ENCODE results near the gene WBP11. TPM values are rescaled to one million over a fixed set of nuclear protein-coding genes. Genes with fewer than 3 reads are reported as not detected.

The WBP11 gene
- total RNA-seq, 1 donor from 2014 or later, result 72.1 TPM

GRCh38 chr12:14770496-14771461, 32.5 kb downstream of the WBP11 start:
- H3K27me3 ChIP-seq (ENCODE audit: insufficient read depth, low read length), result no peaks in the 10 kb centered on the region
- peaks cover 27% of the 10 kb centered on the region for H3K79me2 ChIP-seq (ENCODE audit: insufficient read depth, low read length)
- H3K4me3 Mint-ChIP-seq (ENCODE audit: unreplicated experiment), result peak overlapping the region; percentile 96
- peaks cover 13% of the 10 kb centered on the region for H4K20me1 ChIP-seq (ENCODE audit: insufficient read depth, low read length)
- H3K4me1 ChIP-seq (ENCODE audit: insufficient read depth, low read length), result peaks cover 15% of the 10 kb centered on the region
- peak overlapping the region; percentile 77 for H2AFZ ChIP-seq (ENCODE audit: low read depth, low read length)
- H3K27me3 Mint-ChIP-seq (ENCODE audit: low read depth, unreplicated experiment), result no peaks in the 10 kb centered on the region
- H3K9me3 Mint-ChIP-seq (ENCODE audit: unreplicated experiment), result peaks cover 2% of the 10 kb centered on the region
- peak overlapping the region; percentile 81 for H3K4me3 ChIP-seq (ENCODE audit: insufficient read depth, low read depth, low read length)
- H3K9me3 ChIP-seq (ENCODE audit: insufficient read depth, low read depth, low read length), result no peaks in the 10 kb centered on the region
- H3K4me2 ChIP-seq (ENCODE audit: low read length), result peak overlapping the region; percentile 88
- DNase-seq (ENCODE audit: low read depth) (peak; percentile 82), FAIRE-seq (no peak)
- peaks cover 14% of the 10 kb centered on the region for H3K36me3 Mint-ChIP-seq (ENCODE audit: low read depth, unreplicated experiment)
- peak overlapping the region; percentile 96 for H3K27ac Mint-ChIP-seq (ENCODE audit: unreplicated experiment)
- no peak for TF ChIP-seq EZH2 (IDR thresholded peaks at IDR 0.05; ENCODE audit: insufficient read depth, low read length)
- no peak for TF ChIP-seq CTCF (IDR thresholded peaks at IDR 0.05; ENCODE audit: insufficient read depth, low read depth, low read length)
- H3K9ac ChIP-seq (ENCODE audit: low read length), result peak overlapping the region; percentile 86
- H3K4me1 Mint-ChIP-seq (ENCODE audit: low read depth, unreplicated experiment), result peaks cover 12% of the 10 kb centered on the region
- peak overlapping the region; percentile 84 for H3K27ac ChIP-seq (ENCODE audit: low read depth, low read length)
- peaks cover 3% of the 10 kb centered on the region for H3K36me3 ChIP-seq (ENCODE audit: insufficient read depth, low read length)

- H2AFZ ChIP-seq (ENCODE audit: low read depth, low read length), result peak overlapping the region; percentile 77
- peak overlapping the region; percentile 88 for H3K4me2 ChIP-seq (ENCODE audit: low read length)
- DNase-seq (ENCODE audit: low read depth), result peak; percentile 60
- peaks cover 13% of the 10 kb centered on the region for H4K20me1 ChIP-seq (ENCODE audit: insufficient read depth, low read length)
- Mint-ChIP-seq H3K27me3 (ENCODE audit: low read depth, unreplicated experiment) (no peaks in the 10 kb centered on the region), H3K27ac (ENCODE audit: unreplicated experiment) (peak overlapping the region; percentile 96), H3K36me3 (ENCODE audit: low read depth, unreplicated experiment) (peaks cover 18% of the 10 kb centered on the region), H3K4me3 (ENCODE audit: unreplicated experiment) (peak overlapping the region; percentile 96), H3K4me1 (ENCODE audit: low read depth, unreplicated experiment) (peaks cover 9% of the 10 kb centered on the region), H3K9me3 (ENCODE audit: unreplicated experiment) (peaks cover 3% of the 10 kb centered on the region)
- TF ChIP-seq CTCF (IDR thresholded peaks at IDR 0.05; ENCODE audit: insufficient read depth, low read depth, low read length), result peak; percentile 47
- TF ChIP-seq EZH2 (IDR thresholded peaks at IDR 0.05; ENCODE audit: insufficient read depth, low read length), result no peak
- H3K9ac ChIP-seq (ENCODE audit: low read length), result peak overlapping the region; percentile 86
- peak overlapping the region; percentile 84 for H3K27ac ChIP-seq (ENCODE audit: low read depth, low read length)
- no peaks in the 10 kb centered on the region for H3K27me3 ChIP-seq (ENCODE audit: insufficient read depth, low read length)
- FAIRE-seq, result no peak
- H3K4me3 ChIP-seq (ENCODE audit: insufficient read depth, low read depth, low read length), result peak overlapping the region; percentile 81
- H3K4me1 ChIP-seq (ENCODE audit: insufficient read depth, low read length), result peaks cover 8% of the 10 kb centered on the region
- H3K79me2 ChIP-seq (ENCODE audit: insufficient read depth, low read length), result peaks cover 22% of the 10 kb centered on the region
- H3K9me3 ChIP-seq (ENCODE audit: insufficient read depth, low read depth, low read length), result no peaks in the 10 kb centered on the region
- H3K36me3 ChIP-seq (ENCODE audit: insufficient read depth, low read length), result peaks cover 3% of the 10 kb centered on the region
Measured at GRCh38 chr12:14769969-14770495, 33.2 kb downstream of the WBP11 start.

Data from astrocyte (in vitro differentiated cells and primary cell).